Tibial nerve (tissue), 3 donors: ENCODE results near the gene C8G.

ENCODE experiments used
- POLR2A ChIP-seq, 2 donors: fragments of 450-650 bp; IDR thresholded peaks; one replicate each; pipeline ENCODE4 v1.6.1; 2017; ENCODE audit warnings: antibody characterized with exemption in 2 of 2, mild to moderate bottlenecking in 2 of 2, moderate library complexity in 2 of 2
- TF ChIP-seq, protein P1 (sequence below), 5 experiments: fragments of 200-600 bp in 3 of 5; fragments of 450-650 bp in 2 of 5; sonication (generic) in 3 of 5; IDR thresholded peaks; one replicate each; pipeline ENCODE4 v1.5.1; 2016 to 2019; ENCODE audit warnings: antibody characterized with exemption in 5 of 5, mild to moderate bottlenecking in 3 of 5, moderate library complexity in 2 of 5

DNA sequence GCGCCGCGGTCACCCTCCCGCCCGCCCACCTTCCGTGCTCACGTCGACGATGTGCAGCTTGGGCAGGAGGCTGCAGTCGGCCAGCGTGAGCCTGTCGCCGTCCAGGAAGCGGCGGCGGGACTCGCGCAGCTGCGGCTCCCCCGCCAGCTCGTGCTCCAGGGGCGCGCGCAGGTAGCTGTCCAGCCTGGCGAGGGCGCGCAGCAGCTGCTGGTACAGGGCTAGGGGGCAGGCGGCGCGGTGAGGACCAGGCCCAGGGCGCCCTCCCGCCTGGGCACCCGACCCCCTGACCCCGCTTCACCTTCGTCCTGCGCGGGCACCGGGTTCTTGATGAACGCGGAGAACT lies 49.8 kb downstream of the C8G start:
- no peak for TF ChIP-seq POLR2A (IDR thresholded peaks at IDR 0.05)
- TF ChIP-seq, protein P1, sequence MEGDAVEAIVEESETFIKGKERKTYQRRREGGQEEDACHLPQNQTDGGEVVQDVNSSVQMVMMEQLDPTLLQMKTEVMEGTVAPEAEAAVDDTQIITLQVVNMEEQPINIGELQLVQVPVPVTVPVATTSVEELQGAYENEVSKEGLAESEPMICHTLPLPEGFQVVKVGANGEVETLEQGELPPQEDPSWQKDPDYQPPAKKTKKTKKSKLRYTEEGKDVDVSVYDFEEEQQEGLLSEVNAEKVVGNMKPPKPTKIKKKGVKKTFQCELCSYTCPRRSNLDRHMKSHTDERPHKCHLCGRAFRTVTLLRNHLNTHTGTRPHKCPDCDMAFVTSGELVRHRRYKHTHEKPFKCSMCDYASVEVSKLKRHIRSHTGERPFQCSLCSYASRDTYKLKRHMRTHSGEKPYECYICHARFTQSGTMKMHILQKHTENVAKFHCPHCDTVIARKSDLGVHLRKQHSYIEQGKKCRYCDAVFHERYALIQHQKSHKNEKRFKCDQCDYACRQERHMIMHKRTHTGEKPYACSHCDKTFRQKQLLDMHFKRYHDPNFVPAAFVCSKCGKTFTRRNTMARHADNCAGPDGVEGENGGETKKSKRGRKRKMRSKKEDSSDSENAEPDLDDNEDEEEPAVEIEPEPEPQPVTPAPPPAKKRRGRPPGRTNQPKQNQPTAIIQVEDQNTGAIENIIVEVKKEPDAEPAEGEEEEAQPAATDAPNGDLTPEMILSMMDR (IDR thresholded peaks at IDR 0.05), result no peak
